ENCODE data around the gene BMPR1B.
"Not testable (repeated sequence)": the region's sequence is repeated elsewhere in the genome, so short reads cannot be mapped to it uniquely, and the experiment has no call there.

The BMPR1B gene

GRCh38 chr4:95095348-95095974 lies 337.7 kb downstream of the BMPR1B start:
- DNase-seq, result no peak

DNA sequence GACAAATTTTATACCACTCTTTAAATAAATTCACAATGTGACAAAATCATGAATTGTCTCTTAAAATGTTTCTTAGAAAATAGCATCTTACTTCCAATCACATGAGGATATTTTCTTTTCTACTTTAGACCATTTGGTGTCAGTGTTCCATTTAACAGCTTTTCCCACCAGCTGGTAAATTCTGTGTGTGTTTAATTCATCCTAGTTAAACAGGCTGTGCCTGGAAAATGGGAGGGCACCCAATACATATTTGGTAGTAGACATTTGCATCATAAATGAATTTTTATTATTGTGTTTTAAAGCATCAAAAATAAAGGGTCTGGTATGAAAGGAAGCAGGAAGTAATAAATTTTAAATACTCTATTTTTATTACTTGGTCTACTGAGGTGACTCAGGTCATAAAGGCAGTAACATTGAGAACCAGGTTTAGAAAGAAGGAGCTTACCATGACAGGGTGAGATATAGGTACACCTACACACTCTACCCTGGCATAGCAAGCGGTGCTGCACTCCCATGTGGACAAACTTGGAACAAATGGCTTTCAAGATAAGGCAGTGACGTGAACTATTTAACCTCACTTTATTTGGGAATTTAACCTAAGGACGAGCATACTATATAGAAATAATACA lies 344.5 kb downstream of the BMPR1B start:
- DNase-seq, result no peak

GRCh38 chr4:95105112-95105511 lies 347.4 kb downstream of the BMPR1B start:
- DNase-seq, result no peak

DNA sequence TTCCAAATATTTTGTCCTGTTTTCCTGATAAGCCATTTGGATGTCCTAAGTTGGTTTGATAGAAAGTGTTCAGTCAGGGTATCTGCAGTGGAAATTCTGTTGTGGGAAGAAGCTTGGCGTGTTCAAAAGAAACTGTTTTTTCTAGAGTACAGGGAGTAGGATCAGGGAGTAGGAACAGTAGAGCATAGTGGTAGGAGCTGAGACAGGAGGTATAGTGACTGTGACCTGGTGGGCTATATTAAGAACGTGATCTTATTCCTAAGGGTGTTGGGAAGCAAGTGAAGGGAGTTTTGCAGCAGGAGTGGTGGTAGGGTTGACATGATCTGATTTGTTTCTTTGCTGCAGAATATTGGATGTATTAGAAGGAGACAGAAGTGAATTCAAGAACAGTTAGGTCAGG lies 348.2 kb downstream of the BMPR1B start:
- DNase-seq, result no peak

GRCh38 chr4:95106408-95106928 lies 348.7 kb downstream of the BMPR1B start:
- DNase-seq, result no peak

DNA sequence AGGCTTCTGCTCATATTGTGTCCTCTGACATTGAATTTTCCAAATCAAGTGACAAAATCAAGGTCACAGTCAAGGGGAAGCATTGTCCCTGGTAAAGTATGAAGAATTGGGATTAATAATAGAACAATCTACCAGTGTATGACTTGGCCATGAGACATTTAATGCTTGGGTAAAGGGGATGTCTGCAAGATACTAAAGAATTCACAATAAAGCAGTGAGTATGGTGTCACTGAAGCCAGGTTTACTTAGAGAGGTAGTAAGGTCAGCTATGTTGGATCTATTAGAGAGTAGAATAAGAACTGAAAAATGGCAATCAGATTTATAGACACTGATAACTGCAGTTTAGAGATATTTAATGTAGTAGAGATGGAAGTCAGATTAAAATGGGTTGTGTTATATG lies 349.2 kb downstream of the BMPR1B start:
- no peak for DNase-seq

- DNase-seq, result no peak
These were observed 349.9 kb downstream of the BMPR1B start for GRCh38 chr4:95107635-95108034.

- DNase-seq, result no peak
These were observed 351.2 kb downstream of the BMPR1B start for GRCh38 chr4:95108883-95109421.

- no peak for DNase-seq
These were observed 356.8 kb downstream of the BMPR1B start for GRCh38 chr4:95114521-95114920.

DNA sequence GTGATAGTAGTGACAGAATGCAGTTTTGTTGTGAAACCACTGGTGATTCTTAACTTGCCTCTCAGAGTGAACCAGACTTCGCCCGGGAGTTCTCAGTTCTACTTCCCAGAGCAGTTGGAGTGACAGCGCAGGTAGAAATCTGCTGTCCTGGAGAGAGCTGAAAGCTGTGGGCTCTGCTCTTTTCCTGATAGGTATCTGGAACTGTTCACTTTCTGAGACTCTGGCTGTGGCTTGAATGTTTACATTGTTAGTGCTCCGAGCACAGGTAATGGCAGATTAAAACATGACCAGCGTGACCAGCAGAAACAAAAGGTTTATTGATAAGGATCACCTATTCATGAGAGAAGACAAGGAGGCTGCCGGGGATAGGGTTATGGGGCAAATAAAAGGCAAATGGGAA lies 360.7 kb downstream of the BMPR1B start:
- no peak for DNase-seq

DNA sequence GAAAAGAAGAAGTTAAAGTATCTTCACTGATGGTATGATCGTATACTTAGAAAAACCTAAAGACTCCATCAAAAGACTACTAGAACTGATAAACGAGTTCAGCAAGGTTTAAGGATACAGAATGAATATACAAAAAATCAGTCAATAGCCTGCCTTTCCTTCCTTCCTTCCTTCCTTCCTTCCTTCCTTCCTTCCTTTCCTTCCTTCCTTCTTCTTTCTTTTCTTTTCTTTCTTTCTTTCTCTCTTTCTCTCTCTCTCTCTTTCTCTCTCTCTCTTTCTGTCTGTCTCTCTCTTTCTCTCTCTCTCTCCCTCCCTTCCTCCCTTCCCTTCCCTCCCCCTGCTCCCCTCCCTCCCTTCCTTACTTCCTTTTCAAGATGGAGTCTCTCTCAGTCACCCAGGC lies 362.7 kb downstream of the BMPR1B start:
- no peak for DNase-seq

GRCh38 chr4:95122001-95122400 lies 364.2 kb downstream of the BMPR1B start:
- DNase-seq, result no peak

GRCh38 chr4:95124906-95125504 lies 367.2 kb downstream of the BMPR1B start:
- no peak for DNase-seq

DNA sequence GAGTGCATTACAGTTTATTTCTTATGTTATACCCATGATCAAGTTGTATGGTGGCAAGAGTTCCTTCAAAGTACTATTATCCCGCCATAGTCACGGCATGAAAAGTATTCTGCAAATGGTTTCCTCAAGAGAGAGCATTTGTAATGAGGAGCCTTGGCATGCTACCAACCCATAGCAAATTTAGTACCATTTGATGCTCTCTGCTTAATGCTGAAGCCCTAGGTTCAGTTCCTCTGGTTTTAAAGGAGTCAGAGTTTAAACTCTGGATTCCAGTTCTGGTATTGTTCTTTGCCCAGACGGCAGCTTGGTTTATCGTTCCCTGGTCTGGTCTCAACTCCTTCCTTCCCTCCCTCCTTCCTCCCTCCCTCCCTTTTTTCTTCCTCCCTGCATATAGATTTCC lies 371.3 kb downstream of the BMPR1B start:
- DNase-seq, result no peak

GRCh38 chr4:95129821-95130311 lies 372.1 kb downstream of the BMPR1B start:
- DNase-seq, result no peak

DNA sequence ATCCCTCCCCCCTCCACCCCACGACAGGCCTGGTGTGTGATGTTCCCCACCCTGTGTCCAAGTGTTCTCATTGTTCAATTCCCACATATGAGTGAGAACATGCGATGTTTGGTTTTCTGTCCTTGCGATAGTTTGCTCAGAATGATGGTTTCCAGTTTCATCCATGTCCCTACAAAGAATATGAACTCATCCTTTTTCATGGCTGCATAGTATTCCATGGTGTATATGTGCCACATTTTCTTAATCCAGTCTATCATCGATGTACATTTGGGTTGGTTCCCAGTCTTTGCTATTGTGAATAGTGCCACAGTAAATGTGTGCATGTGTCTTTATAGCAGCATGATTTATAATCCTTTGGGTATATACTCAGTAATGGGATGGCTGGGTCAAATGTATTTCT lies 376.3 kb downstream of the BMPR1B start:
- DNase-seq, result not testable (repeated sequence)

GRCh38 chr4:95139424-95139823 lies 381.7 kb downstream of the BMPR1B start:
- not testable (repeated sequence) for DNase-seq

DNA sequence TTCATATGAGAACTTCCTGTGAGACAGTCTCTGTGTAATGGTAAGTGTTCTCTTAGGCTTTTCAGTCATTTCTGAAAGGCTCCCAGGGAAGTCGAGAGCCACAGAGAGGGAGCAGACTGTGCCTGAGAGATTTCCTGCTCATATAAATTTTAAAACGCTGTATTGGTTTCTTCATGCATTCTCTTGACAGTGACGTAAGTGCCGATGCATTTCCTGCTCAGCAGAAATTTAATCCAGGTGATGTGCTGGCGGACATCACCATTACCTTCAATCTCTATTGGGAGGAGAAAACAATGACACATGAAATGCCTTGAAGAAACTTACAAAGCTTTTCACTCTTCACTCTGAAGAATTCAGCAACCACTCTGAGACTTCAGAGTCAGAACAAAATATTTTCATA lies 383.6 kb downstream of the BMPR1B start:
- no peak for DNase-seq

DNA sequence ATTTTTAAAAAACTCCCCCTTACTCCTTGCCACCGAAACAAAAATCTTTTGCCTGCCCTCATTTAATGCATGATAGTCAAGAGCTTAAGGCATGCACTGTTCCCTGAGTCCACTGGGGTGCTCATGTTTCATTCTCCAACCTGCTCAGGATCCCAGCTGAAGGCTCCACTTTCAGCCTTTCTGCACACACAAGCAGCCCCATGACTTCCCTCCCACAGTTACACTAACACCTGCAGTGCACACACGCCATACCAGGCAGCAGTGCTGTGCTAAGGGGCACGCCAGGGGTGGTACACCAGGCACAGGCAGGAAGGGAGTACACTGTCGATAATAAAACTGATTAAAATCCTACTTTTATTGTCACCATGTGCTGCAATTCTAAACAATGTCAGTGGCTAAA lies 385.2 kb downstream of the BMPR1B start:
- no peak for DNase-seq

DNA sequence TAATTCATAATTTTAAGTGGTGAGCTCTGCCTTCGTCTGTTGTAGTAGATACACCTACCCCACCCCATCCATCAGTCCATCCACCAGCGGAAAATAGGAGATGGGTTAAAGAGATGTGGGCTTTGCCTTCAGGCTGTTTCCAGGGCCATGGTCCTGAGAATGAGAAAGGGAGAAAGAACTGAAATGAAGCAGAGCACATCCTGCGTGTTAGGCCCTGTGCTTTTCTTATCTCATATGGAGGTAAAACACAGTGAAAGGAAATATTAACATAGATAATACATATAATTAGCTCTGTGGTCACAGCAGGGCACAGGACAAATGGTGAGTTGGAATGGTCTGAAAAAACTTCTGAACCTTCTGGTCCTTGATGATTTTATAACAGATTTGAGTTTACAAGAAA lies 393.5 kb downstream of the BMPR1B start:
- DNase-seq, result no peak

- no peak for DNase-seq
These were observed 395.4 kb downstream of the BMPR1B start for GRCh38 chr4:95153182-95153581.

- DNase-seq, result no peak
These were observed 398.1 kb downstream of the BMPR1B start for GRCh38 chr4:95155759-95156451.

GRCh38 chr4:95156452-95156765 lies 398.7 kb downstream of the BMPR1B start:
- no peak for DNase-seq

- DNase-seq, result no peak
These were observed 399.8 kb downstream of the BMPR1B start for GRCh38 chr4:95157596-95157995.

Data from NCI-H2081 treated with DMSO at 0.1 percent for 48 hours (cell line).